GM12874 (cell line): Measurements from ENCODE around the gene EMILIN2.

ENCODE experiments used
- TF ChIP-seq, protein P1 (sequence below): IDR thresholded peaks from 2 replicates; pipeline ENCODE4 v1.5.1; 2011; ENCODE audit warnings: low read depth, mild to moderate bottlenecking, control low read depth, low read length, moderate library complexity; ENCODE audit not compliant: insufficient read depth

EMILIN2 gene

GRCh38 chr18:2821695-2822094, 25.1 kb upstream of the EMILIN2 start:
- TF ChIP-seq, protein P1, sequence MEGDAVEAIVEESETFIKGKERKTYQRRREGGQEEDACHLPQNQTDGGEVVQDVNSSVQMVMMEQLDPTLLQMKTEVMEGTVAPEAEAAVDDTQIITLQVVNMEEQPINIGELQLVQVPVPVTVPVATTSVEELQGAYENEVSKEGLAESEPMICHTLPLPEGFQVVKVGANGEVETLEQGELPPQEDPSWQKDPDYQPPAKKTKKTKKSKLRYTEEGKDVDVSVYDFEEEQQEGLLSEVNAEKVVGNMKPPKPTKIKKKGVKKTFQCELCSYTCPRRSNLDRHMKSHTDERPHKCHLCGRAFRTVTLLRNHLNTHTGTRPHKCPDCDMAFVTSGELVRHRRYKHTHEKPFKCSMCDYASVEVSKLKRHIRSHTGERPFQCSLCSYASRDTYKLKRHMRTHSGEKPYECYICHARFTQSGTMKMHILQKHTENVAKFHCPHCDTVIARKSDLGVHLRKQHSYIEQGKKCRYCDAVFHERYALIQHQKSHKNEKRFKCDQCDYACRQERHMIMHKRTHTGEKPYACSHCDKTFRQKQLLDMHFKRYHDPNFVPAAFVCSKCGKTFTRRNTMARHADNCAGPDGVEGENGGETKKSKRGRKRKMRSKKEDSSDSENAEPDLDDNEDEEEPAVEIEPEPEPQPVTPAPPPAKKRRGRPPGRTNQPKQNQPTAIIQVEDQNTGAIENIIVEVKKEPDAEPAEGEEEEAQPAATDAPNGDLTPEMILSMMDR = no peak

GRCh38 chr18:2822213-2822921, 24.4 kb upstream of the EMILIN2 start:
- TF ChIP-seq, protein P1 = no peak

- TF ChIP-seq, protein P1 = no peak
Measured at GRCh38 chr18:2823202-2823601, 23.6 kb upstream of the EMILIN2 start.

DNA sequence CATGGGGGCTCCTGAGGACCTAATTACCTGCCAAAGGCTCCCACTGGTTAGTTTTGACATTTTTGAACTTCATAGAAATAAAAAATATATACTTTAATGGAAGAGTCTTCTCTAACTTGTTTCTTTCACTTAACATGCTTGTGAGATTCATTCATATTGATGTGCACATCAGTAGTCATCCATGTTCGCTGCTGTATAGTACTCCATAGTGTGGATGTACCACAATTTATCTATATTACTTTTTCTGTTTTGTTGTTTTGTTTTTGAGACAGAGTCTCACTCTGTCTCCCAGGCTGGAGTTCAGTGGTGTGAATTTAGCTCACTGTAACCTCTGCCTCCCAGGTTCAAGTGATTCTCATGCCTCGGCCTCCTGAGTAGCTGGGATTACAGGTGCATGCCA, 22.8 kb upstream of the EMILIN2 start:
- TF ChIP-seq, protein P1 = no peak

GRCh38 chr18:2824865-2825264, 21.9 kb upstream of the EMILIN2 start:
- TF ChIP-seq, protein P1 = no peak

- TF ChIP-seq, protein P1 = no peak
Measured at GRCh38 chr18:2825613-2826175, 21.1 kb upstream of the EMILIN2 start.

GRCh38 chr18:2826581-2826980, 20.2 kb upstream of the EMILIN2 start:
- TF ChIP-seq, protein P1 = no peak
